NCI-H510A (cell line): Measurements from ENCODE around the gene COL6A3.

Experiments used
- DNase-seq: peaks from one replicate; lab custom pipeline; 2025; lab: John Stamatoyannopoulos, UW

Gene COL6A3

GRCh38 chr2:237348281-237348865, 65.6 kb downstream of the COL6A3 start:
- no peak for DNase-seq

DNA sequence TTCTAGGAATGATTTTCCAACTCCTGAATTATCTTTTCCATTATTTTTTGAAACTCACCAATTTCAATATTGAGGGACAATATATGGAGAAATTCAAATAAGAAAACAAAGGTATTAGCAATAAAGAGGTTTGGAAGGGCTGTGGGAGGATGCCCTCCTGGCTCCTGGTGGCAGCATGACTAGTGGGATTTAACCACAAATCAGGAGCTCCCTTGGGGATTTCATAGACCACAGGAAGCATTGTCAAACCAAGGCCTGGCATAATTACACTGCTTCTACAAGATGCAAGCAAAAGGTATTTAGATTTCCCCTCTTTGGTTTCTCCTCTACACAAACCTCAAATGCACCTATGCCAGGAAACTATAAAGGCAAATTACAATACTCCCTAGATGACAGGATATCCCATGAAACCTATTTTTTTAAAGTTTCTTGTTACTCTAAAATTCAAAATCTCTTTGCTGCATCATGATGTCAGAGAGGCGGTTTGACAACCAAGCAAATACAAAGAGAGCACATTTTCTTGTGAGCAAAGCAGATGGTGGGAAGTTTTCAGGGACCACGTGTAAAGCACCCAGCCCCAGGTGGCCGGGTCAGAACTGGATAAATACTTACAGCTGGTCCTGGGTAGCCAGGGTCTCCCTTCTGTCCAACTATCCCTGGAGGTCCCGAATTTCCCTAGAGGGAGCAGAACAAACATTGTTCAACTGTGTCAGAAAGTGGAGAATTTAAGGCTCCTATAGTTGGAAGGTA, 67.9 kb downstream of the COL6A3 start:
- DNase-seq = no peak

DNA sequence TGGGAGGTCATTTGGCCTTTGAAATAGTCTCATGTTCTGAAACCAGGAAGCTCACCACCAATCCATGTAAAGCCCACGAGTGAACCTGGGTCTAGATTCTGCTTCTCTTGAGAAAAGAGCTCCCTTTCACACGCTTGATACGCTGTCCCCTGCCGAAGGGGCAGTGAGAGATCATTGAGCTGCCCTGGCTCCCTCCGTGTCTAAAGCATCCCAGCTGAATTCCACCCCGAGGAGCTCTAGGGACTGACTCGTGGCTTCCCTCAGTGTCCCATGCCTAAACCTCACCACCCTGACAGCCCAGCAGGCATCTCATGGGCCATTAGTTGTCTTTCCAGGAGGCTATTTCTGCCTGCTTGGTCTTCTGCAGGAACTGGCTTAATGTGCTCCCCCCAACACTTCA, 68.6 kb downstream of the COL6A3 start:
- no peak for DNase-seq

GRCh38 chr2:237344942-237345341, 69.0 kb downstream of the COL6A3 start:
- no peak for DNase-seq

DNA sequence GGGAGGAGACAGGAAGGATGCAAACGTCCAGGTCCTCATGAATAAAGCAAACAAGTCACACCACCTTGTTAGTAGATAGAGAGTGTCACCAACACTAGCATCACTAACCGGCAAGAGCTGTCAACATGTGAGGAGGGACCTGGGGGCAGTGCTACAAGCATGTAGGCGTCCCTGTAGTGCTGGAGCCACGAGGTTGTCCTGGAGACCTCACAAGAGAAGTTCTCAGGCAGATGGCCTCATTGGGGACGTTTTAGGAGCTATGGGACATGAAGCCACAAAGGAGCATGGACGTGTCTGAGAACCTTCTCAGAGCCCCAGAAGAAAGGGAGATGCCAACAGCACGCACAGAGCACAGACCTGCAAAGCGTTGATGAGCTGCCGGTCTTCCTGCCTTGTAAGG, 70.0 kb downstream of the COL6A3 start:
- no peak for DNase-seq

- DNase-seq = no peak
These were observed 72.1 kb downstream of the COL6A3 start for GRCh38 chr2:237341872-237342271.

DNA sequence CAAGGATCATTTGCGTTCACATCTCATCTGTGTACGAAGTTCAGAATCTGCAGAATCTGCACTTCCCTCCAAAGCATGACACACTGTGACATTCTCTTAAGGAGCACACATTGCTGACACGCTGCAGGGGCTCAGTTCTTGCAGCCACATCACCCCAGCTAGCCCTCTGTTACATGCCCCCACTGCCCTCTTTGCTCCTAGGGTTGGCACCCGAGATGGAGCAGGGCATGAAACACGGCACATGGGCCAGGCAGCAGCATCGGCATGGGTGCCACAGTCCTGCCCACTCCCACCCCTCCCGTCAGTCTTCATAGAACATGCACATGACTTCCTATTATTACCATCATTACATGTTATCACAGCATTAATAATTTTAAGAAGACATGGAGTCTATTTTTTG, 76.4 kb downstream of the COL6A3 start:
- no peak for DNase-seq

DNA sequence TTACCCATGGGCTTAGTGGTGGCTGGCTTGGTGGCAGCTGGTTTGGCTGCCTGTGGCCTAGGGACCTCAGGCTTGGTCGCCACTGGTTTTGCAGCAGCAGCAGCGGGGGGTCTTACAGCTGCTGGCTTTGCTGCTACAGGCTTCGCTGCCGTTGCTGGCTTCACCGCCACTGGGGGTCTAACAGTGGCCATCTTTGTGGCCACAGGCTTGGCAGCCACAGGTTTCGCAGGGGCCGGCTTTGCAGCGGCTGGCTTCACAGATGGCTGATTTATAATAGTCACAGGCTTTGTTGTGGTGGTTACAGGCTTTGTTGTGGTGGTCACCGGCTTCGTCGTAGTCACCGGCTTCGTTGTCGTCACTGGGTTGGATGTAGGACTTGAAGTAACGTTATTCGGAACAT, 77.8 kb downstream of the COL6A3 start:
- no peak for DNase-seq

DNA sequence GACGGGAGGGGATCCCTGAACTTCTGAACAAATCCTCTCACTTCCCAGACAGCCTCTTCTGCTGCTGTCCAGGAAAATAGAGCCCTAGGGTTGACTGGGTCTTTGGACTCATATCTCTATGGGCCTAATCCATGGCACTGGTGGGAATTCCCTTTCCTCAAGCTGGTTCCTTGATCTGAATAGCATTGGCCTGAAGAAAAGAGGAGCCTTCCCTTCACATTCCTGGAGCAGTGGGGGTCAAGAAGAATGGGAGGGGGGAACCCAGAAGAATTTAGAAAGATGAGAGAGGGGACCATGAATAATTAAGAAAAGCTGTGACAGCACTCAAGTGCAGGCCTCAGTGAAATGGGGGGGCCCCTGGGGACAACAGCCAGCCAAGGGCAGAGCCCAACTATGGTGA, 80.2 kb downstream of the COL6A3 start:
- no peak for DNase-seq

DNA sequence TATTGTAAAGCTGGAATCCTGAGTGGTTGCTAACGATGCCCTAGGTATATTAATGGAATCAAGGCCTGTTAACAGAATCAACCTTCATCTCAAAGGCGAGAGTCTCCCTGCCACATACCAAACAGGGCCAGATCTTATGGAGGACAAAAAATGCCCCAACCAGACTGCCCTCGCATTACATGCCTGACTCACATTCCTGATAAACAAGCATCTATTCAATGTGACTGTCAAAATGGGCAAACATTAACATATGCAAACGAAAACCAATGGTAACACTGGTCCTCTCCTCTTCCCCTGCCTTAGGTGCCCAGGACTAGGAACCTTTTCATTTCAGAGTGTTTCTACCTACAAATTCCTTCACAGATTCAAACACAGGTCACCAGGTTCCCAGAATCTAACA, 83.4 kb downstream of the COL6A3 start:
- DNase-seq = no peak

DNA sequence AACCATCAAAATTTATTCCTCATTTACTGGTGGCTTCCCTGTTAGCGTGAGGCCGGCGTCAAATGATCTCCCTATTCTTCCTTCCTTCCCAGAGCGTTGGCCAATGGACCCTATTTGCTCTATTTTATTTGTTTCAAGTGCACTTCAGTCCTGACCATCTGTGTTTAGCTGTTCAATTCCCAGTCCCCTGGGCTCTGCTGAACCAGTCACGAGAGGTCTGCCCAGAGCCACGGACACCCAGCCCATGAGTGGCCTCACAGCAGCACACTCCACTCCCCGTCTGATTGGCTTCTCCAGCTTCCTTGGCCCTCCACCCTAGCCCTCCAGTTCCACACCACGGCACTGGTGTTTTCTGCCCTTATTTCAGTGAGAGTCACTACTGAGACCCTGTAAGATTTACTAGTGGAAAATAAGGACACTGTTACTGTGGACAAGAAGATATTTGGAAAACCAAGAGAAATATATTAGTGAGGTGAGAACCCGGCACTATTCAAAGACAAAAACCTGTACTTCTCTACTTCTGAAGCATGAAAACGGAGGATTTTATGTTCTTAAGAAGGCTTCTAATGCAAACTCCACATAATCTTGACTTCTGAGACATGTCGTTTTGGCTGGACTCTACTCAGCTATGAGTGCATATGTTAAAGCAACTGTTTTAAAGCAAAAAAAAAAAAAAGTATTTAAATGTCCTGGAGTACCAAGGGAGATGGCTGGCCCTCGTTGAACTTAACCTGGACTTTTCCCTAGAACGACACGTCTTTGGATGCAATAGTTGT, 86.6 kb downstream of the COL6A3 start:
- DNase-seq = no peak

GRCh38 chr2:237326266-237327171, 87.4 kb downstream of the COL6A3 start:
- no peak for DNase-seq

GRCh38 chr2:237324837-237325236, 89.1 kb downstream of the COL6A3 start:
- no peak for DNase-seq

DNA sequence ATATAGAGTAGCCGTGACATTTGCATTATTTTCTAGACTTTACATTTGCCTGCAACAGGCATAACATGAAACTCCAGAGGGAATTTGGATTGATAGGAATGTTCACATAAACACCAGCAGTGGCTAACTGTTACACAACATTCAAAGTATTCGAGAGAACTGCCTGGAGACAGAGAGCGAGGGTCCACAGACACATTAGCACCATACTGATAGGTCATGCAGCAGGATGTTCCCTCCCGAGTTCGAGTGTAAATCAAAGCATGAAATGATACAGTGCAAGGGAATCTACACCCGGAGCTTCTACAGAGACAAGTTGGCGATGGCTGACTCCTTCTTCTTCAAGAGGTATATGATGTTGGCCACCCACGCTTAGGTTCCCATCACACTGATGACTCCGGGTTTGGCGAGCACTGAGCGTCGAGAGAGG, 89.5 kb downstream of the COL6A3 start:
- no peak for DNase-seq

DNA sequence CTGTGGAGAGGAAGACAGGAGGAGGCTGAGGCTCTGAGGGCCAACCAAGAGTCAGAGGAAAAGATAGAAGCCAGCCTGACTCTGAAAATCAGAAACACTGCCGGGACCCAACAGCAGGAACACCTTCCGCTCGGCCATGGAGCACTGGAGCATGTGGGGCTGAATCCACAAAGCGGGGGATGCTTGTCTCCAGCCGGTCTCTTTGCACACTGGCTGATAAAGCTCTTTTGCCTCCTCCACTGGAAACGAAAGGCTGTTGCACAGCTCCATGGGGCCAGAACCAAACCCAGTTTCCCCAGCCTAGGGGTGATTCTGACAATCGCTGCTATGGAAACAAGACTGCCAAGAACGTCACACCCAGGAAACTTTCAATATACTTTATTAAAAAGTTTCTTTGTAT, 90.3 kb downstream of the COL6A3 start:
- no peak for DNase-seq

DNA sequence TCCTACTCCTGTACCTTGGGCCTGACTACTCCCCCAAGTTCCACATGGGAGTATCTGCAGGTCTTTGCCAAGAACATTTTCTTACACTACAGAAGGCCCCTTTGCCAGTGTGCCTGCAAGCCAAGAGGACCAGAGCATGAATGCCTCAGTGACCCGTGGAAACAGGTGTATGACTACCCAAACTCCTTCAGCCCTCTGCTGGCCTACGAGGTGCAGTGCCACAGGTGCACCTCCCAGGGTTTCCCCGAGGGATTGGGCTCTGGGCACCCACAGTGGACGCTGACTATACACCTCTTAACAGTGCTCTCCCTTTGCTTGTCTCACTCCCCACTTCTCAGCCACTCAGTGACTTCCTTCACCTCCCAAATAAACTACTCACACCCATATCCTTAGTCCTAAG, 91.4 kb downstream of the COL6A3 start:
- no peak for DNase-seq

DNA sequence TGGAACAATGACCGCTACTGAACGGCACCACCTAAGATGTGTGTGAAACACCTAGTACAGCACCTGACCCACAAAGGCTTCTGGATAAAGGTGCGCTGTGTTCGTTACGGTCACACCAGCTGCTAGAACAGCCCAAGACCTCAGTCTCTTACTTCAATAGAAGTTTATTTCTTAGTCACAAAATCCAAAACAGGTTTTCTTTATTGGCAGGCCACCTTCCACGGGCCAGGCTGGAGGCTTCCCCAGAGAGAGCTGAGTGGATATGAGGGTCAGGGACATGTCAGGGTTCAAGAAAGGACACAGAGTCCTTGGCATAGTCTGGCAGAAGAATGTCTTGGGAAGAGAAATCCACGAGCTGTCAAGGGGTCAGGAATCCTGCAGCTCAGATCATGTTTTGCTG, 92.2 kb downstream of the COL6A3 start:
- no peak for DNase-seq

GRCh38 chr2:237320801-237321560, 93.0 kb downstream of the COL6A3 start:
- DNase-seq = no peak

DNA sequence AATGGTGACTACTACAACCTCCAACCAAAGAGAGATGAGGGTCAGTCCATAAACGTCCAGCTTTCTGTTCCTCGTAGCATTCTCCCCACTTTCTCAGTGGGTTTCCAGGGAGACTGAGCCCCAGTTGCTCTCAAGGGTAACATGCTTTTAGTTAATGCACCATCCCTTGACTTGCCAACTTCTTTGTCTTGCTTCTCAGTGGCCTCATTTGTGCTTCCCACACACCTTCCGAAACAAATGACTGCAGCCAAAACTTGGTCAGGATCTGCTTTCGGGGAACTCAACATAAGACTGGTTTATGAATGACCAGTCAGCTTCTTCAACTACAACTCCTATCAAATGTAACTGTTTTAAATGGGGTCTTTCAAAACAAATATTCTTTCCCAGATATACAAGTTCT, 94.1 kb downstream of the COL6A3 start:
- DNase-seq = no peak

DNA sequence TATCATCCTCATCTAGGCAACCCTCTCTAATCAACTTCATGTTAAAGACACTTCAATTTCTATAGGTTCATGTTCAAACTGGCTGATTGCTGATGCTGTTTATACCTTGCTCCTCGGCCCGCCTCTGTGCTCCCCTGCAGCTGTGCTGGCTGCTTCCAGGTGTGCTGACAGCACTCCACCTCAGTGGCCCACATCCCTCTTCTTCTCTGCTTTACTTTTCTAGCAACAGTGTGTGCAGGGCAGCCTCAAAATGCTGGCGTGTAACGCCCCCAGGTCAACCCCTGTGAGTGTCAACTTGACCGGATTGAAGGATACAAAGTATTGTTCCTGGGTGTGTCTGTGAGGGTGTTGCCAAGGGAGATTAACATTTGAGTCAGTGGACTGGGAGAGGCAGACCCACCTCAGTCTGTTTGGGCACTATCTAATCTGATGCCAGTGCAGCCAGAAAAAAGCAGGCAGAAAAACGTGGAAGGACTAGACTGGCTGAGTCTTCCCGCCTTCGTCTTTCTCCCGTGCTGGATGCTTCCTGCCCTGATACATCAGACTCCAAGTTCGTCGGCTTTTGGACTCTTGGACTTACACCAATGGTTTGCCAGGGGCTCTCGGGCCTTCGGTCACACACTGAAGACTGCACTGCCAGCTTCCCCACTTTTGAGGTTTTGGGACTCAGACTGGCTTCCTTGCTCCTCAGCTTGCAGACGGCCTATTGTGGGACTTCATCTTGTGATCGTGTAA, 94.7 kb downstream of the COL6A3 start:
- no peak for DNase-seq

- DNase-seq = no peak
These were observed 97.6 kb downstream of the COL6A3 start for GRCh38 chr2:237316339-237316738.
